H1 (cell line): Measurements from ENCODE around the gene ACAD11. TPM values are rescaled to one million over a fixed set of nuclear protein-coding genes. Genes with fewer than 3 reads are reported as not detected.

Experiments
- ASH2L ChIP-seq: fragments of 200-600, 300-600 bp; sonication (generic); IDR thresholded peaks from one replicate; pipeline ENCODE4 v1.7.1; 2017; ENCODE audit warnings: low read length
- BCL11A ChIP-seq, 2 experiments: IDR thresholded peaks; one replicate each; pipeline ENCODE4 v1.6.1; 2011; ENCODE audit warnings: low read depth in 2 of 2, low read length in 2 of 2, mild to moderate bottlenecking in 2 of 2
- CEBPB ChIP-seq: IDR thresholded peaks from 2 replicates; pipeline ENCODE4 v1.6.1; 2012; ENCODE audit warnings: low read depth, low read length
- EP300 ChIP-seq, 2 experiments: IDR thresholded peaks; 1 replicate in 1 of 2; 2 replicates in 1 of 2; pipeline ENCODE4 v1.6.1; 2011 to 2012; ENCODE audit warnings: low read depth in 2 of 2, low read length in 2 of 2, mild to moderate bottlenecking in 2 of 2, borderline replicate concordance in 1 of 2, inconsistent platforms in 1 of 2, moderate library complexity in 1 of 2
- MAFK ChIP-seq: IDR thresholded peaks from 2 replicates; pipeline ENCODE4 v1.6.1; 2012; ENCODE audit warnings: low read depth, mild to moderate bottlenecking, improper control_type of control experiment, low read length
- ZNF274 ChIP-seq: IDR thresholded peaks from 2 replicates; pipeline ENCODE4 v1.7.0; 2012; ENCODE audit warnings: low read length, borderline replicate concordance; ENCODE audit errors: extremely low read depth
- polyA plus RNA-seq, 7 experiments: library from polyadenylated mRNA; depleted of rRNA in 3 of 7; stranded (reverse) in 5 of 7; unstranded in 2 of 7; fragments of >200 nt in 5 of 7; fragments of 200-250 nt in 2 of 7; gene quantifications; 1 replicate in 5 of 7; 2 replicates in 1 of 7; 4 replicates in 1 of 7; pipeline versions ENCODE4 v1.2.1 to v1.2.3, GENCODE V29; 2011 to 2013; ENCODE audit warnings: missing spikeins in 2 of 7, mixed read lengths in 2 of 7
- total RNA-seq: library from RNA; stranded (reverse); fragmentation: NEBNext Ultra II Directional; extraction: Animal tissue kit (Norgen Biotek cat#: 25700); gene quantifications from 2 replicates; pipeline ENCODE4 v1.2.1, GENCODE V29; 2021
- TF ChIP-seq, protein P1 (sequence below): fragments of 300-600 bp; sonication (generic); IDR thresholded peaks from 2 replicates; pipeline ENCODE4 v1.7.1; 2012; ENCODE audit warnings: low read length, moderate library complexity, mild to moderate bottlenecking, inconsistent platforms; ENCODE audit not compliant: insufficient replicate concordance

The ACAD11 gene
- total and polyA plus RNA-seq, 2 of the 8 experiments (the other 6 are each of a cell fraction or from before 2014, with no cell fraction given) = 5.5 to 11.0 TPM

DNA sequence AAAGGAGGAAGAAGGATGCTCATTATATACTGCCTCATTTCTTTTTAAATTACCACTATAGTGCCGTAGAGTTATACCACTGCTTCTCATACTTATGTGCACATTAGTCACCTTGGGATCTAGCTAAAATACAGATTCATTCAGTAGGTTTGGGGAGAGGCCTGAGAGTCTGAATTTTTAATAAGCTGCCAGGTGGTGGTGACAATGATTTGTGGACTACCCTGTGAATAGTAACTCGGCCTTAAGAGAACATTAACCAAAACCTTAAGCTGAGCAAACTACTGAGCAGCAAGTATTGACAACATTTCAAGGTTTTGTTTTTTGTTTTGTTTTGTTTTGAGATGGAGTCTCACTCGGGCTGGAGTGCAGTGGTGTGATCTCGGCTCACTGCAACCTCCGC lies 20.3 kb upstream of the ACAD11 start (continued):
- TF ChIP-seq, protein P1, sequence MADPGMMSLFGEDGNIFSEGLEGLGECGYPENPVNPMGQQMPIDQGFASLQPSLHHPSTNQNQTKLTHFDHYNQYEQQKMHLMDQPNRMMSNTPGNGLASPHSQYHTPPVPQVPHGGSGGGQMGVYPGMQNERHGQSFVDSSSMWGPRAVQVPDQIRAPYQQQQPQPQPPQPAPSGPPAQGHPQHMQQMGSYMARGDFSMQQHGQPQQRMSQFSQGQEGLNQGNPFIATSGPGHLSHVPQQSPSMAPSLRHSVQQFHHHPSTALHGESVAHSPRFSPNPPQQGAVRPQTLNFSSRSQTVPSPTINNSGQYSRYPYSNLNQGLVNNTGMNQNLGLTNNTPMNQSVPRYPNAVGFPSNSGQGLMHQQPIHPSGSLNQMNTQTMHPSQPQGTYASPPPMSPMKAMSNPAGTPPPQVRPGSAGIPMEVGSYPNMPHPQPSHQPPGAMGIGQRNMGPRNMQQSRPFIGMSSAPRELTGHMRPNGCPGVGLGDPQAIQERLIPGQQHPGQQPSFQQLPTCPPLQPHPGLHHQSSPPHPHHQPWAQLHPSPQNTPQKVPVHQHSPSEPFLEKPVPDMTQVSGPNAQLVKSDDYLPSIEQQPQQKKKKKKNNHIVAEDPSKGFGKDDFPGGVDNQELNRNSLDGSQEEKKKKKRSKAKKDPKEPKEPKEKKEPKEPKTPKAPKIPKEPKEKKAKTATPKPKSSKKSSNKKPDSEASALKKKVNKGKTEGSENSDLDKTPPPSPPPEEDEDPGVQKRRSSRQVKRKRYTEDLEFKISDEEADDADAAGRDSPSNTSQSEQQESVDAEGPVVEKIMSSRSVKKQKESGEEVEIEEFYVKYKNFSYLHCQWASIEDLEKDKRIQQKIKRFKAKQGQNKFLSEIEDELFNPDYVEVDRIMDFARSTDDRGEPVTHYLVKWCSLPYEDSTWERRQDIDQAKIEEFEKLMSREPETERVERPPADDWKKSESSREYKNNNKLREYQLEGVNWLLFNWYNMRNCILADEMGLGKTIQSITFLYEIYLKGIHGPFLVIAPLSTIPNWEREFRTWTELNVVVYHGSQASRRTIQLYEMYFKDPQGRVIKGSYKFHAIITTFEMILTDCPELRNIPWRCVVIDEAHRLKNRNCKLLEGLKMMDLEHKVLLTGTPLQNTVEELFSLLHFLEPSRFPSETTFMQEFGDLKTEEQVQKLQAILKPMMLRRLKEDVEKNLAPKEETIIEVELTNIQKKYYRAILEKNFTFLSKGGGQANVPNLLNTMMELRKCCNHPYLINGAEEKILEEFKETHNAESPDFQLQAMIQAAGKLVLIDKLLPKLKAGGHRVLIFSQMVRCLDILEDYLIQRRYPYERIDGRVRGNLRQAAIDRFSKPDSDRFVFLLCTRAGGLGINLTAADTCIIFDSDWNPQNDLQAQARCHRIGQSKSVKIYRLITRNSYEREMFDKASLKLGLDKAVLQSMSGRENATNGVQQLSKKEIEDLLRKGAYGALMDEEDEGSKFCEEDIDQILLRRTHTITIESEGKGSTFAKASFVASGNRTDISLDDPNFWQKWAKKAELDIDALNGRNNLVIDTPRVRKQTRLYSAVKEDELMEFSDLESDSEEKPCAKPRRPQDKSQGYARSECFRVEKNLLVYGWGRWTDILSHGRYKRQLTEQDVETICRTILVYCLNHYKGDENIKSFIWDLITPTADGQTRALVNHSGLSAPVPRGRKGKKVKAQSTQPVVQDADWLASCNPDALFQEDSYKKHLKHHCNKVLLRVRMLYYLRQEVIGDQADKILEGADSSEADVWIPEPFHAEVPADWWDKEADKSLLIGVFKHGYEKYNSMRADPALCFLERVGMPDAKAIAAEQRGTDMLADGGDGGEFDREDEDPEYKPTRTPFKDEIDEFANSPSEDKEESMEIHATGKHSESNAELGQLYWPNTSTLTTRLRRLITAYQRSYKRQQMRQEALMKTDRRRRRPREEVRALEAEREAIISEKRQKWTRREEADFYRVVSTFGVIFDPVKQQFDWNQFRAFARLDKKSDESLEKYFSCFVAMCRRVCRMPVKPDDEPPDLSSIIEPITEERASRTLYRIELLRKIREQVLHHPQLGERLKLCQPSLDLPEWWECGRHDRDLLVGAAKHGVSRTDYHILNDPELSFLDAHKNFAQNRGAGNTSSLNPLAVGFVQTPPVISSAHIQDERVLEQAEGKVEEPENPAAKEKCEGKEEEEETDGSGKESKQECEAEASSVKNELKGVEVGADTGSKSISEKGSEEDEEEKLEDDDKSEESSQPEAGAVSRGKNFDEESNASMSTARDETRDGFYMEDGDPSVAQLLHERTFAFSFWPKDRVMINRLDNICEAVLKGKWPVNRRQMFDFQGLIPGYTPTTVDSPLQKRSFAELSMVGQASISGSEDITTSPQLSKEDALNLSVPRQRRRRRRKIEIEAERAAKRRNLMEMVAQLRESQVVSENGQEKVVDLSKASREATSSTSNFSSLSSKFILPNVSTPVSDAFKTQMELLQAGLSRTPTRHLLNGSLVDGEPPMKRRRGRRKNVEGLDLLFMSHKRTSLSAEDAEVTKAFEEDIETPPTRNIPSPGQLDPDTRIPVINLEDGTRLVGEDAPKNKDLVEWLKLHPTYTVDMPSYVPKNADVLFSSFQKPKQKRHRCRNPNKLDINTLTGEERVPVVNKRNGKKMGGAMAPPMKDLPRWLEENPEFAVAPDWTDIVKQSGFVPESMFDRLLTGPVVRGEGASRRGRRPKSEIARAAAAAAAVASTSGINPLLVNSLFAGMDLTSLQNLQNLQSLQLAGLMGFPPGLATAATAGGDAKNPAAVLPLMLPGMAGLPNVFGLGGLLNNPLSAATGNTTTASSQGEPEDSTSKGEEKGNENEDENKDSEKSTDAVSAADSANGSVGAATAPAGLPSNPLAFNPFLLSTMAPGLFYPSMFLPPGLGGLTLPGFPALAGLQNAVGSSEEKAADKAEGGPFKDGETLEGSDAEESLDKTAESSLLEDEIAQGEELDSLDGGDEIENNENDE = no peak
- TF ChIP-seq ZNF274 = no peak
- TF ChIP-seq BCL11A (IDR thresholded peaks at IDR 0.05; ENCODE audit: low read depth in 2 of 2, low read length in 2 of 2) = no peak
- no peak for TF ChIP-seq ASH2L
- TF ChIP-seq MAFK = no peak
- TF ChIP-seq CEBPB = no peak
- TF ChIP-seq EP300 (IDR thresholded peaks at IDR 0.05; ENCODE audit: borderline replicate concordance in 1 of 2, low read depth in 2 of 2, low read length in 2 of 2) = no peak
